Fibroblast of skin of right biceps (primary cell): ENCODE results near the gene IFNLR1.
"Not testable (repeated sequence)": the region's sequence is repeated elsewhere in the genome, so short reads cannot be mapped to it uniquely, and the experiment has no call there.

Experiments used
- DNase-seq: peaks from one replicate; pipeline ENCODE4 v3.0.0-alpha.2; 2013

IFNLR1 gene

DNA sequence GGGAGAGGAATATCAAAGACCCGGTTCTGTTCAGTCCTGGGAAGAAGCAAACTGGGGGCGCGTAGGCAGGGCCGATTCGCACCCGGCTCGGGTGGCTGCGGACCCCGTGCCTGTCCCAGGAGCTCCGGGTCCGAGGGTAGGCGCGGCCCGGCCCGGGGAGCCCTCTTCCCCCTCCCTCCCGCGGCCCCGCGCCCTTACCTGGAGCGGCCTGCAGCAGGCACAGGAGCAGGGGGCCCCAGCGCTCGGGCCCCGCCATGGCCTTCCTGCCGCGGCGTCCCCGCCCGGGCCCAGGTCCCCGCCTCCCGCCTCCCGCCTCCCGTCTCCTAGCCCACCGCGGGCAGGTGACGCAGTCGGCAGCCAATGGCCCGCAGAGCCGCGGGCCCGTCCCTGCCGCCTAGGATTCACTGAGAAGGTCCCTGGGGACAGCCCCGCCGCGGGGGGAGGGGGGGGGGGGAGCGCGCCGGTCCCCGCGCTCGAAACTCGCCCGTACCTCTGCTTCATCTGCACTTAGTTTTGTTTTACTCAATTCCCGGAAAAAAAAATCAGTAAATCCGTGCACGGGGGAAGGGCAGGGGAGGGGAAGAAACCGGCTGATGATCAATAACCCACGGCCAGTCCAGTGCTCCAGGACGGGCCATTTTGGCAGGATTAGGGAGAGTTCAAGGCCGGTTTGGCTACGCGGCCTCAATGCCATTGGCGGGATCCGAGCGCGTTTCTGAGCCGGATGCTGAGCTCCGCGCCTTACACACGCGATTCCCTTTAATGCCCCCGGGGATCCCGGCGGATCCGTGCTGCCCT is at the start of gene IFNLR1:
Gene IFNLR1, minus strand, starts transcription at position 297 of the 798 bp plus-strand sequence. Its CDS starts 41 bp downstream, at position 256.
- DNase-seq: peak; percentile 16

DNA sequence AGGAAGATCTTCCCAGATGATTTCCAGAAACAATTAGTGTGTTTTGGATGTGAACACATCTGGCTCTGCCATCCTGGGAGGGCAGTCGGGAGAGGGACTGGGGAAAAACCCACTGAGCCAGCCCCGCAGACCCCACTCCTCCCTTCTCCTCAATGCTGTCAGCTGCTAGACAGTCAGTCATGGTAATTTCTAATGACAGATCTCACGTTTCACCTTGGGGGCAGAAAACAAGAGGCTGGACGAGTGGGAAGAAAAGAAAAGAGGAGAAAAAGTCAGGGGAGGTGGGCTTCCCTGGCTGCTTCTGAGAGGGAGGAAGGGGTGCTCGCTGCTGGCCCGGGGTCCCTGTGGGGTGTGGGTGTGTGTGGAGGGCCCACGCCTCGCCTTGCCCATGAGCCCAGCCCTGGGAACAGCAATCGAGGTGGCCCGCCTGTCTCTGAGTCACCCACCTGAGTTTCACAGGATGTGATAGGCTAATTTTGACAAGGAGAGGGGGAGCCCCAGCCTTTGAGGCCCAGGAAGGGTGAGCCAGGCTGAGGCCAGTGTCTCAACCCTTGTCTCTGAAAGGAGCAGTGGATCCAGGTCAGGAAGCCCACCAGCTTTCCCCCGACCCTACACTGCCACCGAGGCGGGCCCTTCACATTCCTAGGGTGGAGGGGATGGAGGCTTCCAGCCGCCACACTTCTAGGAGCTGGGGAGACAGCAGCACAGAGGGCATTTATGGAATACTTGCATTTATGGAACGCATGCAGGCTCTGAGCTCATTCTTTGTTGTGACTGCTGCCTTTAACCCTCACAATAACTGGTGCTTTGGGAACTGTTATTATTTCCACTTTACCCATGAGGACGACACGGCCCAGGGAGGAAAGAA is 49.1 kb upstream of the IFNLR1 start:
- peak; percentile 27 for DNase-seq

DNA sequence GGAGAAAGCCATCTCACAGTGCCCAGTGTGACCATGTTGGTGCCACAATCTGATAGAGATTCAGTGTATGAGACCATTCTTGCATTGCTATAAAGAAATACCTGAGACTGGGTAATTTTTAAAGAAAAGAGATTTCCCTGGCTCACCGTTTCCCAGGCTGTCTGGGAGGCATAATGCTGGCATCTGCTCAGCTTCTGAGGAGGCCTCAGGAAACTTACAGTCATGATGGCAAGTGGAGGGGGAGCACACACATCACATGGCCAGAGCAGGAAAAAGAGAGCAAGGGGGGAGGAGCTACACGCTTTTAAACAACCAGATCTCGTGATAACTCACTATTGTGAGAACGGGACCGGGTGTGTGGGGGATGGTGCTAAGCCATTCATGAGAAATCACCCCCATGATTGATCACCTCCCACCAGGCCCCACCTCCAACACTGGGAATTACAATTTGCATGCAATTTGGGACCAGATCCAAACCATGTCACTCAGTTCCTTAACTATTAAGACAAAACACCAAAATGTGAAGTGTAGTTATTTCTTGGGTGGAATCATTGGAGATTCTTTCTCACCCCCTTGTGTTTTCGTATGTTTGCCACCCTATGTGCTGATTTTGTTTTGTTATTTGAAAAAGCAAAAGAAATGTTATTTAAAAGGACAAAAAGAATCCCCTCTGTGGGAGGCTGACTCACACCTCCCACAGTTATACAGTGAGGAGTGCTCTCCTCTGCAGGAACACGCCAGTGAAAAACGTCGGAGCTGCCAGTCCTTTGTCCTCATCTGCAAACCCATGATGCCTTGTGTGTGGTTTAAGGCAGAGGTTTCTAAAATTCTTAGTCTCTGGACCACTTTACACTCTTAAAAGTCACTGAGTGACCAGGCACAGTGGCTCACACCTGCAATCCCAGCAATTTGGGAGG is 46.9 kb upstream of the IFNLR1 start:
- DNase-seq: no peak

DNA sequence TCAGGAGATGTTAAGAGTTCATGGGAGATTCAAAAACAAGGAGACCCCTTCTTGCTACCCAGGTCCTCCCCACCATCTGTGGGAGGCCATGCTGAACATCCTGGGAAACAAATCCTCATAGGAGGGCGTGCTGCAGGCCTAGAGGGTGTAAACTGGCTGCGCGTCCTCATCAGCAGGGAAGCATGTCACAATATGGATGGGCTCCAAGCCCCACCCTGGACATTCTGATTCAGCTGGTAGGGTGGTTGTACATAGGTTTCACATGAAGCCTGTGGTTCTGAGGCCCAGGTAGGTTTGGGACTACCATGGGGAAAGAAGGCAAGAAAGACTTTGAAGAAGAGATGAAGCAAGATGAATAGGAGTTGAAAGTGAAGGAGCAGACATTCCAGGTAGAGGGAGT is 44.6 kb upstream of the IFNLR1 start:
- DNase-seq: no peak

DNA sequence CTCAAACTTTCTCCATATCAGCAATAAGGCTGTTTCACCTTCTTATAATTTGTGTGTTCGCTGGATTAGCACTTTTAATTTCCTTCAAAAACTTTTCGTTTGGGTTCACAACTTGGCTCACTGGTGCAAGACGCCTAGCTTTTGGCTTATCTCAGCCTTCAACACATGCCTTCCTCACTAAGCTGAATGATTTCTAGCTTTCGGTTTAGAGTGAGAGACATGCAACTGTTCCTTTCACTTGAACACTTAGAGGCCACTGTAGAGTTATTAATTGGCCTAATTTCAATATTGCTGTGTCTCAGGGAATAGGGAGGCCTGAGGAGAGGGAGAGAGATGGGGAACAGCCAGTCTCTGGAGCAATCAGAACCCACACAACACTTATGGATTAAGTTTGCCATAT is 41.2 kb upstream of the IFNLR1 start:
- DNase-seq: no peak

DNA sequence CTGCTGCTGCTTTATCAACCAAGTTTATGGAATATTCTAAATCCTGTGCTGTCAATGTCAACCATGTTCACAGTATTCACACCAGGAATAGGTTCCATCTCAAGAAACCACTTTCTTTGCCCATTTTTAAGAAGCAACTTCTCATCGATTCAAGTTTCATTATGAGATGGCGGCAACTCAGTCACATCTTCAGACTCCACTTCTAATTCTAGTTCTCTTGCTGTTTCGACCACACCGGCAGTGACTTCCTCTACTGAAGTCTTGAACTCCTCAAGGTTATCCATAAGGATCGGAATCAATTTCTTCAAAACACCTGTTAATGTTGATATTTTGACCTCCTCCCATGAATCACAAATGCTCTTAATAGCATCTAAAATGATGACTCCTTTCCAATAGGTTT is 39.7 kb upstream of the IFNLR1 start:
- no peak for DNase-seq

DNA sequence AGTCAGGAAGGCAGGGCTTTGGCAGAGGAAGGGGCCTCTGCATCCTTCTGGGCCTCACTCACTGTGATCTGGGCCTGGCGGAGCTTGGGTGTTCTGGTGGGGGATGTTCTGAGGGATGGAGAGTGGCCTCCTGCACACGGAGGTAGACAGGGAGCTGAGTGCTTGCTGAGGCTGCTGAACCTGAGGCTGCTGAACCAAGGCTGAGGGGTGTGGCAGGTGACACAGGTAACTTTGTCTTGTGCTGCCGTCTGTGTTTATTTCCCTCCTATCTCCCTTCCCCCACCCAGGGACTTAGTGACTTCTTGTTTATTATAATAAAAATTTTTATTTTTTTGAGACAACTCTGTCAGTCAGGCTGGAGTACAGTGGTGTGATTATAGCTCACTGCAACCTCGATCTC is 37.7 kb upstream of the IFNLR1 start:
- DNase-seq: no peak

DNA sequence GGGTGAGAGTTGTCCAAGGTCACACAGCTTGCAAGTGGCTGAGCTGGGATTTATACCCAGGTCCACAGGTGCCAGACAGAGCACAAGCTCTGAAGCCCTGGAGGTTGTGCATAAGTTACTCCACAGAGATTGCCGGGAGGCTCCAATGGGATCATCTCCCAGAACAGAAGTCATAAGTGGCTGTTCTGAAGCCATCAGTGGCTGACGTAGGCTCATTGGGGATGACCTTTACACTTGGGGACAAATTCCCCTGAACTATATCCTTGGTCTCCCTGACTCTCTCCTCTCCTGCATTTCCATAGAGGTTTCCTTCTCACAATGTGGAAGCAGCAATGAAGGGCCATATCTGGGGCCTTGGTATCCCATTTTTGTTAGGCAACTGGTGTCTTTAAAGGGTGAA is 37.0 kb upstream of the IFNLR1 start:
- DNase-seq: no peak

DNA sequence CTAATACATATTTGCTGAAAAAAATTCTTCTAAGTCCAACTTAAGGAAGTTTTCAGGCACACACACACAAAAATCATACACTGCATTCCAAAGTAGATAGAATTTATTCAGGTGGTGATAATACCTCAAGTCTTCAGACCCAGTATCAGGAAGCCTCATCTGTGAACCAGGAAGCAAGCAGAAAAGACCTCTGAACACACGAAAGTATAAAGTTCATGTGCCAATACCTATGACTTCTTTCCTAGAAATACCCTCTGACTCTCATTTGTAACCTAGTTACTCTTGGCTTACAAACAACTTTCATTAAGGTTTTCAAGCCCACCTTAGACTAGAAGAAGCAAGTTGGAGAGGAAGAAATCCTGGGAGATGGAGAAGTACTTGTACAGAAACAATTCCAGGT is 35.7 kb upstream of the IFNLR1 start:
- DNase-seq: no peak

DNA sequence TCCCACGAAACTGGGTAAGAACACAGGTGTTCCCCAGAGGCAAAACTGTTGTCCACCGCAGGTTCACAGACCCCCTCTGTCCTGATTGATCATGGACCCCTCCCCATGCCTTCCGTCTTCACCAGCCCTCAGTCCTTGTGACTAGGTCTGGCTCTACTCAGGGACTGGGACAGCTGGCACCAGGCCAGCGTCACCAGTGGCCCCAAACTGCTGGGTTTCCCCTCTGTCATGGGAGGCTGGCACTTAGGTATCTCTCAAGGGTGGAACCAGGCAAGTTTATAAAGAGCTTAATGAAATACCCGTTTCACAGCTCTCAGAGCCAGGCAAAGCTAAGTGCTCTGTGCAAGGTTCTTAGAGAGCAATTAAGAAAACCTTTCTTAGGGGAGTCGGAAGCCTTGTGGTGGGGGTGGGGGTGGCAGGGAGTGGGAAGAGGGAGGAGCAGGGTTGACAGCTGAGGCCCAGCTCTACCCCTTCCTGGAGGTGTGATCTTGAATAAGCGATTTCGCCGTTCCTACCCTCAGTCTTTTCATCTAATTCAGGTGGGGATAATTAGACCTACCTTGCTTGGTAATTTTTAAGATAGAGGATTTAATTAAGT is 35.0 kb upstream of the IFNLR1 start:
- no peak for DNase-seq

DNA sequence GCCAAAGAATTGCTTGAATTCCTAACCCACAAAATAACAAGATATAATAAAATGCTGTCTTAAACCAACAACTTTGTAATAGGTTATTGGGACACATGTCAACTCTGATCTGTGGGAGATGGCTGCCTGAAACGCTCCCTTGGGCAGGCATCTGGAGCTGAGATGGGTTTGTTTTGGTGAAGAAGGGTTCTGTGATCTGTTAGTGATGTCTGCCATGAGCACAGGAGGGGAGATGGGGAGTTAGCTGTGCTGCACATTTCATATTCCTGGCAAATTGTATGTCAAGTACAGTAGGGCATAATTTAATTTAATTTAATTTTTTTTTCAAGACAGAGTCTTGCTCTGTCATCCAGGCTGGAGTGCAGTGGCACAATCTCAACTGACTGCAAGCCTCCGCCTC is 34.2 kb upstream of the IFNLR1 start:
- DNase-seq: no peak

DNA sequence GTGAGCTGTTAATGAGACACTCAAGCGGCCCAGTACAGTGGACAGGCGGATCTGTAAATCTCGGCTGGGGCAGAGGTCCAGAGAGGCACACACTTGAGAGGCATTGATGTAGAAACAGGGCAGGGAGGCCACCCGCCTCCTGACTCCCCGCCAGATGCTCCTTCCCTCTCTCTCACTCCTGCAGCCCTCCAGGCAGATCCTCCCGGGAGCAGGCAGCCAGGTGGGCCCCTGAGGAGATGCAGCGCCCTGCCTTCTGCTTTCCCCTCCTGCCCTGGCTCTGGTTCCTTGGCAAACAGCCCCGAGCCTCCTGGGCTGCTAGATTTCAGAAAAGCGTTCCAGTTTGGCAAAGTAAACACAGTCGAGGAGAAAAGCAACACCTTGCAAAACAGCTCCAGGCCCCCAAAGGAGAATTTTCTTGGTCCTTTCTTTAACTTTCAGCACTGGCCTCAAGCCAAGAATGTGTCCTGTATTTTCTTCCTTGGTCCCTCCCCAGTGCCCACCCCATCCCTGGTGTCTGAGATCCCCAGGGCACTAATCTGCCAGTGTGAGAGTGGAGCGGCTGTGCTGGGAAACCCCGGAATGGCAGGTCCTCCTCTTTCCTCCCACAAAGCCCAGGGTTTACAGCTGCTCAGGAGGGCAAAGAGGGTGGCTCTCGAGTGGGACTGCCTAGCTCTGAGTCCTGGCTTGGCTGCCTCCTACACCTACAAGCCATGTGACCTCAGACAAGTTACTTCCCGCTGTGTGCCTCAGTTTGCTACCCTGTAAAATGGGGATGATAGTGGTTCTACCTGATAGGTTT is 29.4 kb upstream of the IFNLR1 start:
- no peak for DNase-seq

DNA sequence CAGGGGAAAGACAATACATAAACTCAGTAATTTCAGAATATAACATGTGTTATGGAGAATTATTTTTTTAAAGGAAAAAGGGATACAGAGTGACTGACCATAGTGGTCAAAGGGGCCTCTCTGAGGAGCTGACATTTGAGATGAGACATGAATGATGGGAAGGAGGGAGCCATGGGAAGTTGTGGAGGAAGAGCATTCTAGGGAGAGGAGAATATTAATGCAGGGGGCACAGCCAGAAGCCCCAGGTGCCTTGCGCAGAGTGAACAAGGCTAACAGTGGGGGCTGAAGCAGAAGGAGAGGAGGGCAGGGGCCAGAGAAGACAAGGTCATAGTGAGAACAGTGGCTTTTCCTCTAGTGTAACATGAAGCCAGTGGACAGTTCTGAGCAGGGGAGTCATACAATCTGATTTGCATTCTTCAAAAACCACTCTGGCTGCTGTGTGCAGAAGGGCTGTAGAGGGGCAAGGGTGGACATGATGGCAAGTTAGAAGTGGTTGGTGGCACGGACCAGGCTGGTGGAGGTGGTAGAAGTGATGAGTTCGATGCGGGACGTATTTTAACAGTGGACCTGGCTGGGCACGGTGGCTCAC is 28.2 kb upstream of the IFNLR1 start:
- DNase-seq: no peak

DNA sequence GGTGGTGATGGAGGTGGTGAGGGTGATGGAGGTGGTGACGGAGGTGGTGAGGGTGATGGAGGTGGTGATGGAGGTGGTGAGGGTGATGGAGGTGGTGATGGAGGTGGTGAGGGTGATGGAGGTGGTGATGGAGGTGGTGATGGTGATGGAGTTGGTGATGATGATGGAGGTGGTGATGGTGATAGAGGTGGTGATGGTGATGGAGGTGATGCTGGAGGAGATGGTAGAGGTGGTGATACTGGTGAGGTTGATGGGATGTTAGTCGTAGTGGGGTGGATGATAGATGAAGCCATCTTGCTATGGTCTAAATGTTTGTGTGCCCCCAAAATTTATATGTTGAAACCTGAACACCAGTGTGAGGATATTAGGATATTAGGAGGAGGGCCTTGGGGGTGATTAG is 25.3 kb upstream of the IFNLR1 start:
- DNase-seq: no peak

DNA sequence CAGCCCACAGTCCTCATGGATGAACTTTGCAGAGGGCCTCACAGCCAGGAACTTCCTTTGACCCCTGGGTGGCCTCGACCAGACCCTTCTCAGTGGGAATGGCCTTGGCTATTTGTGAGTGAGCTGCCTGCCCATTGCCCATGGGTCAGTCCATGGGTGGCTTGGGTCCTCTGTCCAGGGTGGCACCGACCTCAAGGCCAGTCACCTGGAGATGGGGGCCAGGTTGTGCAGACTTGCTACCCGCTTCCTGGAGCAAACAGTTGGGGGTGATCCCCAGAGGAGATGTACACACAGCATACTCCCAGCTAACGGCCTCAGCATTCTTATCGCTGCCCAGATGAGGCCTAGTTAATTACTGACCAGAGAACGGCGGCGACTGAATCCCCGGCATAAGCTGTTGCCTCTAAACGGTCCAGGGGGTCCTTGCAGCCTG is 23.1 kb upstream of the IFNLR1 start:
- no peak for DNase-seq

DNA sequence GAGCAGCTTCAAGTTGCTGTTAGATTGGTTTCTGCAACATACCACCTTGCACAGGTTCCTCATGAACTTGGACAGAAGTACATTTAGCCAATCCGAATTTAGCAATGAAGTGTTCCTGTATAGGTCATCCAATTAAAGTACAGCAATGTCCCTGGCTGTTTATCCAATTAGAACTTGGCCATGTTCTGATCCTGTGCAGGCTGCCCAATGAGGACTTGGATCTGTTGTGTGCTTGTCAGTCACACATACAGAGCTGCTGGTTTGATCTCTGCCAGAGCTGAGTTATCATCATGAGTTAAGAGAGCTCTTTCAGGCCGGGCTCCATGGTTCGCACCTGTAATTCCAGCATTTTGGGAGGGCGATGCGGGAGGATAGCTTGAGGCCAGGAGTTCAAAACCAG is 22.0 kb upstream of the IFNLR1 start:
- DNase-seq: no peak

DNA sequence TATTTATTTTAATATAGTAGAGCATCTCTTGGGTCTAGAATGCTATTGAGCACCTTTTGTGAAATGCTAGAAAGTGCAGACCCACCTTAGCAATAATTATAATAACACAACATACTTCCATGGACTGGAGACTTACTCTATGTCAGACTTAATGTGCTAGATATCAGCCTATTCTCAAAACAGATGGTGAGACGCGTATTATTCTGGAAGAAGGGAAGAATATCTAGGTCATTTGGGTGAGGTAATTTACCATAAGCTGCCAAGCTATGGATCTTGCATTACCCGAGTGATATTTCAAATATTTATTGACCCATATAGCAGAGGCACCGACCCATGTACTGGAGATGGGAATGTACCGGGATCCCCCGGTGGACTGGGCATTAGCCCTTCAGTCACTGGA is 20.6 kb upstream of the IFNLR1 start:
- DNase-seq: no peak

DNA sequence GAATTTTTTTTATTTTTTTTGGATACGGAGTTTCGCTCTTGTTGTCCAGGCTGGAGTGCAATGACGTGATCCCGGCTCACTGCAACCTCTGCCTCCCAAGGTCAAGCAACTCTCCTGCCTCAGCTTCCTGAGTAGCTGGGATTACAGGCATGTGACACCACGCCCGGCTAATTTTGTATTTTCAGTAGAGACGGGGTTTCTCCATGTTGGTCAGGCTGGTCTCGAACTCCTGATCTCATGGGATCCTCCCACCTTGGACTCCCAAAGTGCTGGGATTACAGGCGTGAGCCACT is 20.3 kb upstream of the IFNLR1 start:
- not testable (repeated sequence) for DNase-seq

DNA sequence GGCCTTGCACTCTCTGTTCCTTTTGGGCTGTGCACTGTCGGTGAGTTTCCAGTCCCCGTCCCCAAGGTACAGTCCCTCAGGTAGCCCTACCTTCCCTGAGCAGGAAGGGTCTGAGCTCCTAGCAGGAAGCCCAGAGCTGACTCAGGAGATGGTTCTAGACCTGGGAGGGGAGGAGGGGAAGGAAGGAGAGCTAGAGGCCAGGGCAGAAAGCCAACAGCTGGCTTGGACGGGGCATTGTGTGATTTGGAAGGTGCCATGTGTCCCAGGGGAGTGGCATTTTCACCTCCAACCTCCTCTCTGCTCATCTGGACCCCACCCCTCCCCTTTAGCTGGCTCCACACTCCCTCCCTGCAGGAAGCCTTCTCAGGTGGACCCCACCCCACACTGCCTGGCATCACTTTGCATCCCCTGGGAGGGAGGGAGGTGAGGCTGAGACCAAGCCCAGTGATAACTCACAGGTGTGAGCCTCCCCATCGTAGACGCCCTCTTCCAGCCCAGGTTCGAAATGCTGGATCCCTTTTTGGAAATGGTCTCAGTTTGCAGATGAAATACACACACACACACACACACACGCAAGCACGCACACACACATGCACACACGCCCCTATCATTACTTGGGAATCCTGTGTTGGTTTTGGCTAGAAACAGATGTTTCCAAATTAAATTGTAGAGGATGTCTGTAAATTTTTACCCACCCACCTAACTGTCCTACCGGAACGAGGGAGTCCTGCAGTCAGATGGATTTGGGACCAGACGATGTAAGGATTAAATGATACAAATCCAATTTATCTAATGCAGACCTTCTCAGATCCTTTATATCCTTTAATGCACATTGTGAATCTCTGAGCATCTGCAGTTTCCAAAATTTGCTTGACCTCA is 19.7 kb upstream of the IFNLR1 start:
- no peak for DNase-seq

DNA sequence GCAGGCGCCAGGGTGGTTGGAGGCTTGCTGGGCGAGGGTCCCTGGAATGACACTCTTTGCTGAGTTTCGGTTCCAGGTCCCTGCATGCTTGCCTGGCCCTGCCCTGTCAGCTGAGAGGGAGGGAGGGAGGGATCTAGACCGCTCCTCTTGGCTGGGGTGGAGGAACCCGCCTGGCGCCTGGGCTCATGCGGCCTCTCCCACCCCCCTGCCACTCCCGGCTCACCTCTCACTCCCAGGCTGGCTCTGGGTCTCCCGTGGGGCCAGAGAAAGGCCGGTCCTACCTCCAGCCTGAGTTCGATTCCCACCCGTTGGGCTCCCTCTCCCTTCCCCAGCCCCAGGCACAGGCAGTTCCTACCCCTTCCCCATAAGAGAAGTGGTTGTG is 19.0 kb upstream of the IFNLR1 start:
- DNase-seq: no peak
